Measurements from ENCODE around the gene DNM2.
"Not testable (repeated sequence)": the region's sequence is repeated elsewhere in the genome, so short reads cannot be mapped to it uniquely, and the experiment has no call there.

Gene DNM2

GRCh38 chr19:10876459-10877240, 158.8 kb downstream of the DNM2 start:
- H3K9ac ChIP-seq (ENCODE audit: low read length) = peak overlapping the region; percentile 58

GRCh38 chr19:10877608-10878007, 159.7 kb downstream of the DNM2 start:
- not testable (repeated sequence) for H2AFZ ChIP-seq (ENCODE audit: low read depth, low read length); H3K36me3 ChIP-seq (replicated peaks; ENCODE audit: low read depth, low read length); H3K27me3 ChIP-seq (ENCODE audit: low read depth, low read length); H3K9me3 ChIP-seq (ENCODE audit: insufficient read depth, low read length)
- Histone ChIP-seq H3K4me3 (ENCODE audit: low read length) (peak overlapping the region; percentile 73; the same call in 1 of the 2 replicates), H3K79me2 (ENCODE audit: low read length) (peaks cover 99% of the 10 kb centered on the region), H3K4me1 (ENCODE audit: low read length) (peaks cover 54% of the 10 kb centered on the region), H3K27ac (ENCODE audit: low read length) (peak overlapping the region; percentile 86), H3K4me2 (ENCODE audit: low read length) (peak overlapping the region; percentile 84), H4K20me1 (ENCODE audit: insufficient read depth, low read length) (peaks cover 14% of the 10 kb centered on the region; the same call in 1 of the 2 replicates), H3K9ac (ENCODE audit: low read length) (peak overlapping the region; percentile 44)

More at GRCh38 chr19:10876459-10877240, 158.8 kb downstream of the DNM2 start:
- peaks cover 3% of the 10 kb centered on the region for H3K36me3 ChIP-seq (replicated peaks; ENCODE audit: low read depth, low read length)
- peaks cover 4% of the 10 kb centered on the region; the same call in 1 of the 2 replicates for H4K20me1 ChIP-seq (ENCODE audit: insufficient read depth, low read length)
- H3K9me3 ChIP-seq (ENCODE audit: insufficient read depth, low read length) = no peaks in the 10 kb centered on the region
- H3K27ac ChIP-seq (ENCODE audit: low read length) = peak overlapping the region; percentile 86
- peaks cover 54% of the 10 kb centered on the region for H3K4me1 ChIP-seq (ENCODE audit: low read length)
- H2AFZ ChIP-seq (ENCODE audit: low read depth, low read length) = no peak overlapping the region
- H3K79me2 ChIP-seq (ENCODE audit: low read length) = peaks cover 100% of the 10 kb centered on the region
- peak overlapping the region; percentile 91 for H3K4me2 ChIP-seq (ENCODE audit: low read length)
- TF ChIP-seq, protein P1, sequence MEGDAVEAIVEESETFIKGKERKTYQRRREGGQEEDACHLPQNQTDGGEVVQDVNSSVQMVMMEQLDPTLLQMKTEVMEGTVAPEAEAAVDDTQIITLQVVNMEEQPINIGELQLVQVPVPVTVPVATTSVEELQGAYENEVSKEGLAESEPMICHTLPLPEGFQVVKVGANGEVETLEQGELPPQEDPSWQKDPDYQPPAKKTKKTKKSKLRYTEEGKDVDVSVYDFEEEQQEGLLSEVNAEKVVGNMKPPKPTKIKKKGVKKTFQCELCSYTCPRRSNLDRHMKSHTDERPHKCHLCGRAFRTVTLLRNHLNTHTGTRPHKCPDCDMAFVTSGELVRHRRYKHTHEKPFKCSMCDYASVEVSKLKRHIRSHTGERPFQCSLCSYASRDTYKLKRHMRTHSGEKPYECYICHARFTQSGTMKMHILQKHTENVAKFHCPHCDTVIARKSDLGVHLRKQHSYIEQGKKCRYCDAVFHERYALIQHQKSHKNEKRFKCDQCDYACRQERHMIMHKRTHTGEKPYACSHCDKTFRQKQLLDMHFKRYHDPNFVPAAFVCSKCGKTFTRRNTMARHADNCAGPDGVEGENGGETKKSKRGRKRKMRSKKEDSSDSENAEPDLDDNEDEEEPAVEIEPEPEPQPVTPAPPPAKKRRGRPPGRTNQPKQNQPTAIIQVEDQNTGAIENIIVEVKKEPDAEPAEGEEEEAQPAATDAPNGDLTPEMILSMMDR (IDR thresholded peaks at IDR 0.05; ENCODE audit: low read depth, low read length) = no peak
- no peak for TF ChIP-seq EZH2phosphoT487 (IDR thresholded peaks at IDR 0.05; ENCODE audit: low read depth)
- H3K4me3 ChIP-seq (ENCODE audit: low read length) = peak overlapping the region; percentile 66
- no peaks in the 10 kb centered on the region for H3K27me3 ChIP-seq (ENCODE audit: low read depth, low read length)

DNA sequence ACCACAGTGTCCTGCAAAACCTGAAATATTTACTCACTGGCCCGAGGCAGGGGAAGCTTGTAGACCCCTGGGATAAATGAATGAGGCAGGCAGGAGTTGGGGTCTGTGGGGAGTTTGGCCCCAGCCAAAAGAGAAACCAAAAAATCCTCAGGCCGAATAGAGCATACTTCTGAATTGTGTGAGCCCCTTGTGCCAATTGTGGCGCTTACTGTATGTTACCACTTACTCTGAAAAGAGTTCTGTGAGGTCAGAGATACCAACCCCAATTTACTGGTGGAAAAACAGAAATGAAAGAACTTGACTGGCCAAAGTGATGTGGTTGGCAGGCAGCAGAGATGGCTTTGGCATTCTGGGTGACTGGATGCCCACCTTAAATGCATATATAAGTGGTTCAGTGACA, 160.4 kb downstream of the DNM2 start:
- H3K79me2 ChIP-seq (ENCODE audit: low read length) = peaks cover 99% of the 10 kb centered on the region
- TF ChIP-seq EZH2phosphoT487 (IDR thresholded peaks at IDR 0.05; ENCODE audit: low read depth) = no peak
- TF ChIP-seq, protein P1 (IDR thresholded peaks at IDR 0.05; ENCODE audit: low read depth, low read length) = no peak
- H3K9me3 ChIP-seq (ENCODE audit: insufficient read depth, low read length) = no peaks in the 10 kb centered on the region
- H2AFZ ChIP-seq (ENCODE audit: low read depth, low read length) = no peak overlapping the region
- peak overlapping the region; percentile 84 for H3K4me2 ChIP-seq (ENCODE audit: low read length)
- no peaks in the 10 kb centered on the region for H3K27me3 ChIP-seq (ENCODE audit: low read depth, low read length)
- H3K9ac ChIP-seq (ENCODE audit: low read length) = peak overlapping the region; percentile 44
- H3K4me1 ChIP-seq (ENCODE audit: low read length) = peaks cover 47% of the 10 kb centered on the region
- H3K27ac ChIP-seq (ENCODE audit: low read length) = peak overlapping the region; percentile 86
- peaks cover 18% of the 10 kb centered on the region; the same call in 1 of the 2 replicates for H4K20me1 ChIP-seq (ENCODE audit: insufficient read depth, low read length)
- peak overlapping the region; percentile 73 for H3K4me3 ChIP-seq (ENCODE audit: low read length)
- peaks cover 9% of the 10 kb centered on the region for H3K36me3 ChIP-seq (replicated peaks; ENCODE audit: low read depth, low read length)

All from OCI-LY3 (cell line).